ENCODE data around the gene ZNF385A. TPM values are rescaled to one million over a fixed set of nuclear protein-coding genes. Genes with fewer than 3 reads are reported as not detected.
A peak's percentile ranks its signal among the peaks of the same experiment; 100 is the strongest.

ZNF385A gene
- total and polyA plus RNA-seq, 2 of the 4 experiments (the other 2 are of a cell fraction), result 0.36 to 2.5 TPM

DNA sequence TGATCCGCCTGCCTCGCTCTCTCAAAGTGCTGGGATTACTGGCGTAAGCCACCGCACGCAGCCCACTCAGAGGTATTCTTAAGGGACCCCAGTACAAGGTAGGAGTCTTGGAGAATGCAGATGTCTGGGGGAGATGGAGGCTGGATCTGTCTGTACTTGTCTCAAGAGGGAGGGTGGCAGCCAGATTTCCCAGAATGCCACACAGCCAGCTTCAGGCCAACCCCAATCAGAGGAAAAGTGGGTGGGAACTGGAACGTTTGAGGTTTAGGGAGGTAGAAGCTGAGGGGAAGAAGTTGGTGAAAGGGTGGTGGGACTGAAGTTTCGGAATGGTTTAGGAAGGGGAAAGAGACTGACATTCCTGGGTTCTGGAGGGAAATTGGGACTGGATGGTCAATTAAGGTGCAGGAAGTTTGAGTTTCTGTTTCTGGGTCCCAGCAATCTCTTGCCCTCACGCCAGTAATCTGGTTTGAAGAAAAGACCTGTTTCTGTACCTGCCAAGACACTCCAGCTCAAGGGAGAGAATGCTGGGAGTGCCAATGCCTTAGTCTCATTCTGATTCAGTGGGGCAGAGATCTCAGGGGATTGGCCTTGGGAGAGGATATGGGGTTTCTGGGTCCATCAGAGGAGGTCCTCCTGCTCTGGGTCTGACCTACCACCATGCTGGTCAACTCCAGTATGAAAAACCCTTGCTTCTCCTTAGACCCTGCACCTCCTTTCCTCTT, 8.1 kb upstream of the ZNF385A start (continued):
- no peak for TF ChIP-seq SMC3 (IDR thresholded peaks at IDR 0.05; ENCODE audit: low read depth, low read length)

GRCh38 chr12:54390668-54391551, 6.4 kb upstream of the ZNF385A start:
- no peak overlapping the region for H3K4me2 ChIP-seq (ENCODE audit: low read depth, low read length)

More at GRCh38 chr12:54390668-54391551, 6.4 kb upstream of the ZNF385A start:
- H3K4ac ChIP-seq (ENCODE audit: low read depth, low read length), result no peak overlapping the region
- BruUV-seq (replicated peaks), result no TSS peak
- H2BK20ac ChIP-seq (ENCODE audit: low read depth, low read length), result no peak overlapping the region
- H3K27ac ChIP-seq (ENCODE audit: insufficient read depth, low read length), result no peak overlapping the region
- 29% methylated on average over 11 of the region's 51 CpGs; no CpG with 5 or more reads in 1 of the 2 experiments for WGBS, 2 experiments (ENCODE audit: extremely low coverage in 2 of 2, insufficient read length in 1 of 2)
- POLR2A ChIA-PET (ENCODE audit: unreplicated experiment), result no interaction called here
- CTCF ChIA-PET, result no interaction called here
- no peak for TF ChIP-seq NFE2L2 (IDR thresholded peaks at IDR 0.05; ENCODE audit: low read depth, low read length)
- TF ChIP-seq MXI1 (IDR thresholded peaks at IDR 0.05; ENCODE audit: borderline replicate concordance, low read depth, low read length), result no peak
- no peak for TF ChIP-seq RCOR1 (IDR thresholded peaks at IDR 0.05; ENCODE audit: insufficient replicate concordance, low read length)
- no peak overlapping the region for H3K14ac ChIP-seq (replicated peaks; ENCODE audit: low read depth, low read length)
- no peaks in the 10 kb centered on the region for H3K4me1 ChIP-seq (ENCODE audit: control insufficient read depth, insufficient read depth, low read length)
- H3K36me3 ChIP-seq (ENCODE audit: control insufficient read depth, insufficient read depth, low read length), result peaks cover 32% of the 10 kb centered on the region
- H3K23ac ChIP-seq (ENCODE audit: low read depth, low read length), result no peak overlapping the region
- H3K79me1 ChIP-seq (ENCODE audit: low read depth in 1 of 2, low read length in 2 of 2), result peaks cover 0 to 13% of the 10 kb centered on the region in 2 experiments; a peak in 2 of 4 replicates
- no peak overlapping the region for H2BK5ac ChIP-seq (ENCODE audit: low read depth, low read length, poor library complexity, severe bottlenecking)
- intact Hi-C loops (cut with micrococcal nuclease) (no loop called here), dilution Hi-C loops (cut with HindIII; ENCODE audit: low sequenced_read_pairs, unreplicated experiment) (no loop called here), in situ Hi-C loops (cut with MboI; ENCODE audit: low sequenced_read_pairs) (no loop called here)
- no peak overlapping the region for H2BK15ac ChIP-seq (ENCODE audit: low read depth, low read length)
- H4K91ac ChIP-seq (ENCODE audit: insufficient read depth, low read depth, low read length), result no peak overlapping the region
- ATAC-seq (ENCODE audit: low read depth) (no peak), DNase-seq (no peak)
- no peak overlapping the region for H2BK120ac ChIP-seq (ENCODE audit: low read depth, low read length)
- peak overlapping the region; percentile 33 for H2AFZ ChIP-seq (replicated peaks; ENCODE audit: low read length, poor library complexity)
- no peak overlapping the region for H4K8ac ChIP-seq (ENCODE audit: low read depth in 2 of 2, low read length in 2 of 2)
- H3K56ac ChIP-seq (ENCODE audit: extremely low read depth, insufficient read depth, low read length), result no peak overlapping the region
- H3K27me3 ChIP-seq (ENCODE audit: control insufficient read depth, insufficient read depth, low read length), result no peaks in the 10 kb centered on the region
- H3K9me1 ChIP-seq (ENCODE audit: insufficient read depth, low read length), result no peaks in the 10 kb centered on the region
- H3K9me3 ChIP-seq (ENCODE audit: control insufficient read depth, insufficient read depth, low read length), result no peaks in the 10 kb centered on the region
- H3K9ac ChIP-seq (ENCODE audit: low read depth, low read length), result no peak overlapping the region
- H3K18ac ChIP-seq (ENCODE audit: low read depth, low read length), result no peak overlapping the region
- no peak overlapping the region for H3K4me3 ChIP-seq (ENCODE audit: insufficient read depth, low read depth, low read length)
- H2AK9ac ChIP-seq (replicated peaks; ENCODE audit: low read depth, low read length, poor library complexity), result no peak overlapping the region
- no peak overlapping the region for H2AK5ac ChIP-seq (ENCODE audit: low read depth, low read length)
- peaks cover 22% of the 10 kb centered on the region for H4K20me1 ChIP-seq (ENCODE audit: insufficient read depth, low read length)
- no peak overlapping the region for H4K5ac ChIP-seq (ENCODE audit: low read depth, low read length)
